HG02973 (cell line): ENCODE results near the gene LMBRD1.
"Not testable (repeated sequence)": the region's sequence is repeated elsewhere in the genome, so short reads cannot be mapped to it uniquely, and the experiment has no call there.

Source experiments
- ATAC-seq: cut with Tn5 transposase; IDR thresholded peaks from one replicate; pipeline ENCODE4 v1.9.1; 2021; ENCODE audit warnings: moderate library complexity; ENCODE audit not compliant: unreplicated experiment

Gene LMBRD1

GRCh38 chr6:69798796-69799195 is 2.0 kb upstream of the LMBRD1 start:
- ATAC-seq, result not testable (repeated sequence)

- peak; percentile 32 for ATAC-seq
Measured at GRCh38 chr6:69796073-69796641, 653 bp downstream of the LMBRD1 start.

- peak; percentile 37 for ATAC-seq
Measured at GRCh38 chr6:69795469-69796072, 1.2 kb downstream of the LMBRD1 start.

- ATAC-seq, result no peak
Measured at GRCh38 chr6:69792292-69792691, 4.5 kb downstream of the LMBRD1 start.

GRCh38 chr6:69791065-69791471 is 5.7 kb downstream of the LMBRD1 start:
- ATAC-seq, result peak; percentile 41

- peak; percentile 3 for ATAC-seq
Measured at GRCh38 chr6:69790629-69791028, 6.2 kb downstream of the LMBRD1 start.

GRCh38 chr6:69789578-69789977 is 7.2 kb downstream of the LMBRD1 start:
- no peak for ATAC-seq

GRCh38 chr6:69787436-69787835 is 9.4 kb downstream of the LMBRD1 start:
- not testable (repeated sequence) for ATAC-seq

- ATAC-seq, result no peak
Measured at GRCh38 chr6:69785697-69786096, 11.1 kb downstream of the LMBRD1 start.

GRCh38 chr6:69784595-69785377 is 12.0 kb downstream of the LMBRD1 start:
- ATAC-seq, result peak; percentile 76

GRCh38 chr6:69783108-69783507 is 13.7 kb downstream of the LMBRD1 start:
- no peak for ATAC-seq

GRCh38 chr6:69780585-69781178 is 16.1 kb downstream of the LMBRD1 start:
- ATAC-seq, result no peak

- no peak for ATAC-seq
Measured at GRCh38 chr6:69775941-69776340, 20.9 kb downstream of the LMBRD1 start.

GRCh38 chr6:69775585-69775849 is 21.3 kb downstream of the LMBRD1 start:
- ATAC-seq, result no peak

- ATAC-seq, result no peak
Measured at GRCh38 chr6:69774740-69775584, 21.8 kb downstream of the LMBRD1 start.

- ATAC-seq, result no peak
Measured at GRCh38 chr6:69771158-69771906, 25.5 kb downstream of the LMBRD1 start.

GRCh38 chr6:69768664-69769063 is 28.1 kb downstream of the LMBRD1 start:
- no peak for ATAC-seq

- no peak for ATAC-seq
Measured at GRCh38 chr6:69763763-69764162, 33.0 kb downstream of the LMBRD1 start.

GRCh38 chr6:69761853-69762252 is 35.0 kb downstream of the LMBRD1 start:
- ATAC-seq, result no peak

- no peak for ATAC-seq
Measured at GRCh38 chr6:69758214-69758613, 38.6 kb downstream of the LMBRD1 start.
